Vagina (tissue), 2 donors: ENCODE results near the gene GABBR1.

ENCODE experiments used
- CTCF ChIP-seq, 3 experiments: fragments of 450-650 bp in 2 of 3; fragments of 200-600 bp in 1 of 3; sonication (generic) in 1 of 3; IDR thresholded peaks; one replicate each; pipeline ENCODE4 v1.5.1; 2017 to 2019; ENCODE audit warnings: antibody characterized with exemption in 3 of 3, mild to moderate bottlenecking in 2 of 3, moderate library complexity in 2 of 3
- POLR2A ChIP-seq, 2 donors: fragments of 450-650 bp; IDR thresholded peaks; one replicate each; pipeline ENCODE4 v1.6.1; 2017; ENCODE audit warnings: antibody characterized with exemption in 2 of 2, mild to moderate bottlenecking in 2 of 2, moderate library complexity in 2 of 2
- POLR2AphosphoS5 ChIP-seq, 2 donors: sonication (generic); formaldehyde crosslinking; IDR thresholded peaks; one replicate each; pipeline ENCODE4 v1.9.0; 2017; ENCODE audit warnings: antibody characterized with exemption in 2 of 2, mild to moderate bottlenecking in 2 of 2, low read depth in 1 of 2; ENCODE audit not compliant: insufficient read depth in 1 of 2

- no peak for TF ChIP-seq CTCF (IDR thresholded peaks at IDR 0.05)
- no peak for TF ChIP-seq POLR2AphosphoS5 (IDR thresholded peaks at IDR 0.05; ENCODE audit: insufficient read depth in 1 of 2, low read depth in 1 of 2)
- no peak for TF ChIP-seq POLR2A (IDR thresholded peaks at IDR 0.05)
Measured at GRCh38 chr6:29524044-29524443, 108.9 kb downstream of the GABBR1 start.
